Mucosa of descending colon (tissue), 3 donors: ENCODE data around the gene YIF1A. TPM values are rescaled to one million over a fixed set of nuclear protein-coding genes. Genes with fewer than 3 reads are reported as not detected.

Experiments used
- ATAC-seq: fragments of 200-7000 bp; cut with Tn5 transposase; one replicate; pipeline ENCODE4 v1.9.1; 2020; ENCODE audit warnings: mild to moderate bottlenecking, moderate library complexity
- DNase-seq, 3 donors: peaks; one replicate each; pipeline ENCODE4 v3.0.0-alpha.2; 2020
- H3K36me3 ChIP-seq: fragments of 200-600 bp; one replicate; pipeline ENCODE4 v1.8.0; 2021; ENCODE audit warnings: low read depth, mild to moderate bottlenecking
- H3K4me1 ChIP-seq: fragments of 200-600 bp; one replicate; pipeline ENCODE4 v1.8.0; 2021; ENCODE audit warnings: low read depth, mild to moderate bottlenecking
- H3K4me3 ChIP-seq: fragments of 200-600 bp; one replicate; pipeline ENCODE4 v1.8.0; 2021; ENCODE audit warnings: mild to moderate bottlenecking
- H3K9me3 ChIP-seq: fragments of 200-600 bp; one replicate; pipeline ENCODE4 v1.8.0; 2021; ENCODE audit warnings: mild to moderate bottlenecking
- intact Hi-C, 2 donors: fragments of 100-400 bp; cut with DNase I in 1 of 2; cut with micrococcal nuclease in 1 of 2; formaldehyde crosslinking; loops; one replicate each; pipeline versions ENCODE4 v1.11.0 to v1.11.1; 2022; cut with DNase I, micrococcal nuclease
- total RNA-seq, 3 donors: library from RNA; stranded (reverse); fragmentation: NEBNext Ultra II Directional in 2 of 3; extraction: Animal tissue kit (Norgen Biotek cat#: 25700) in 2 of 3; gene quantifications; one replicate each; pipeline versions ENCODE4 v1.2.1 to v1.2.4, GENCODE V29; 2021 to 2023
- TF ChIP-seq, protein P1 (sequence below): fragments of 200-600 bp; IDR thresholded peaks from one replicate; pipeline ENCODE4 v1.8.0; 2022; ENCODE audit warnings: antibody characterized with exemption, mild to moderate bottlenecking
- donor health status: DM: no; HTN: no; CAD: no; lungs with moderate emphysema.
- donor health status: DM: no; HTN: no; CAD: no.
- donor health status: DM: no; HTN: yes; CAD: no.

YIF1A gene
- total RNA-seq, 3 donors from 2014 or later = 66.1 to 93.5 (median 77.9) TPM

DNA sequence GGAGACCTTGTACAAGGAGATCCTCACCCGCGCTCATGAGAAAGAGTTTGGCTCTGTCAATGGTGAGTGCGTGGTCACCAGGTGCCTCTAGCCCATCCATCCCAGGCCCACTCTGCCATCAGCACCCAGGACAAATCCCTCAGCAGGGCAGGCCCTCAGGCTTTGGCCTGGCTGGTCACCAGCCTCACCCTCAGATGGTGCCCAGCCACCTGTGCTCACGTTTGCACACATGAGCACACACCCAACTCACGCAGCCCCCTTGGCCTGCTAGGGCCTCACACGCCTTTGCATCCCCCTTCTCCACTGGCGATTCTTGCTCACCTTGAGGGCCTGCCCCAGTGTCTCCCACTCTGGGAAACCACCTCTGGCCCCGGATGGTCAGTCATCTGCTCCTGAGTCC lies 24.6 kb downstream of the YIF1A start:
- intact Hi-C loops = no loop called here

DNA sequence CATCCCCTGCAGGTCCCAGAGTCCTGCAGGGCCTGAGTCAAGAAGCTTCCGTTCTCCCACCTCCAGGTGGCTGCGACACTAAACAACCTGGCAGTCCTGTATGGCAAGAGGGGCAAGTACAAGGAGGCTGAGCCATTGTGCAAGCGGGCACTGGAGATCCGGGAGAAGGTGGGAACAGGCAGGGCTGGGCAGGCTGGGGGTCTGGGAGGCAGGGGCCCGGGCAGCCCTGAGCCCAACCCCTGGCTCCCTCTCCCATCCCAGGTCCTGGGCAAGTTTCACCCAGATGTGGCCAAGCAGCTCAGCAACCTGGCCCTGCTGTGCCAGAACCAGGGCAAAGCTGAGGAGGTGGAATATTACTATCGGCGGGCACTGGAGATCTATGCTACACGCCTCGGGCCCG lies 25.2 kb downstream of the YIF1A start:
- no peak for ATAC-seq
- TF ChIP-seq, protein P1, sequence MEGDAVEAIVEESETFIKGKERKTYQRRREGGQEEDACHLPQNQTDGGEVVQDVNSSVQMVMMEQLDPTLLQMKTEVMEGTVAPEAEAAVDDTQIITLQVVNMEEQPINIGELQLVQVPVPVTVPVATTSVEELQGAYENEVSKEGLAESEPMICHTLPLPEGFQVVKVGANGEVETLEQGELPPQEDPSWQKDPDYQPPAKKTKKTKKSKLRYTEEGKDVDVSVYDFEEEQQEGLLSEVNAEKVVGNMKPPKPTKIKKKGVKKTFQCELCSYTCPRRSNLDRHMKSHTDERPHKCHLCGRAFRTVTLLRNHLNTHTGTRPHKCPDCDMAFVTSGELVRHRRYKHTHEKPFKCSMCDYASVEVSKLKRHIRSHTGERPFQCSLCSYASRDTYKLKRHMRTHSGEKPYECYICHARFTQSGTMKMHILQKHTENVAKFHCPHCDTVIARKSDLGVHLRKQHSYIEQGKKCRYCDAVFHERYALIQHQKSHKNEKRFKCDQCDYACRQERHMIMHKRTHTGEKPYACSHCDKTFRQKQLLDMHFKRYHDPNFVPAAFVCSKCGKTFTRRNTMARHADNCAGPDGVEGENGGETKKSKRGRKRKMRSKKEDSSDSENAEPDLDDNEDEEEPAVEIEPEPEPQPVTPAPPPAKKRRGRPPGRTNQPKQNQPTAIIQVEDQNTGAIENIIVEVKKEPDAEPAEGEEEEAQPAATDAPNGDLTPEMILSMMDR = no peak

More for the DNA sequence above, 24.6 kb downstream of the YIF1A start:
- ATAC-seq = no peak
- TF ChIP-seq, protein P1 = no peak
- Histone ChIP-seq H3K4me1 (peaks cover 7% of the 10 kb centered on the region), H3K36me3 (peaks cover 3% of the 10 kb centered on the region), H3K4me3 (no peak overlapping the region), H3K9me3 (no peaks in the 10 kb centered on the region)
- no peak for DNase-seq

DNA sequence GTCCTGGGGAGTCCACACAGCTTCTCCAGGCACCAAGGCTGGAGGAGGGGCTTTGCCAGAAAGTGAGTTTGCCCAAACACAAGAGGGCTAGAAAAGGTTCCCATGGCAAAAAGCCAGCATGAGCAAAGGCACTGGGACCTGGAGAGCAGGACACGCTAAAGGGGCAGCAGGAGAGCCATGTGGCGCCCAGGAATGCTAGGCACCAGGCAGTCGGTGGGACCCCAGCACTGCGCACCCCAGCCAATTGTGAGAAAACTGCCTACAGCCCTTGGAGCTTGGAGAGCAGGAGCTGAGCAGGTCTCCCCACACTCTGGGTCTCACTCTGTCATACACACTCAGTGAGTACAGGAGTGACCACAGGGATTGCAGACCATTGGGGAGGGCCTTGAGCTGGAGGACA lies 25.7 kb downstream of the YIF1A start:
- Histone ChIP-seq H3K36me3 (peaks cover under 1% of the 10 kb centered on the region), H3K9me3 (no peaks in the 10 kb centered on the region), H3K4me3 (no peak overlapping the region), H3K4me1 (peaks cover 14% of the 10 kb centered on the region)
- intact Hi-C loops = no loop called here
- TF ChIP-seq, protein P1 = no peak
- ATAC-seq (no peak), DNase-seq (no peak)

More for the DNA sequence above, 25.2 kb downstream of the YIF1A start:
- Histone ChIP-seq H3K9me3 (no peaks in the 10 kb centered on the region), H3K4me3 (no peak overlapping the region), H3K4me1 (peaks cover 9% of the 10 kb centered on the region), H3K36me3 (peaks cover 3% of the 10 kb centered on the region)
- no peak for DNase-seq
- intact Hi-C loops = no loop called here

DNA sequence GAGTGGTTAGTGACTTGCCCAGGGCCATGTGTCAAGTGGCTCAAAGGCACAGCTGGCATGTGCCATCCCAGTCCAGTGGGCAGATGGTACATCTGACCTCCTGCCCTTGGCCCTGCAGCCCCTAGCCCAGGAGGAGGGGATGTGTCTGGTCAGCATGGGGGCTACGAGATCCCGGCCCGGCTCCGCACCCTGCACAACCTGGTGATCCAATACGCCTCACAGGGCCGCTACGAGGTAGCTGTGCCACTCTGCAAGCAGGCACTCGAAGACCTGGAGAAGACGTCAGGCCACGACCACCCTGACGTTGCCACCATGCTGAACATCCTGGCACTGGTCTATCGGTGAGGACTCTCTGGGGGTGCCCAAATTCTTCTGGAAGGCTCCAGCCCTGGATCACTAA lies 26.2 kb downstream of the YIF1A start:
- H3K36me3 ChIP-seq = no peaks in the 10 kb centered on the region
- TF ChIP-seq, protein P1 = no peak
- no peaks in the 10 kb centered on the region for H3K9me3 ChIP-seq
- no peak for DNase-seq
- ATAC-seq = no peak
- peaks cover 14% of the 10 kb centered on the region for H3K4me1 ChIP-seq
- no peak overlapping the region for H3K4me3 ChIP-seq
- intact Hi-C loops = no loop called here

DNA sequence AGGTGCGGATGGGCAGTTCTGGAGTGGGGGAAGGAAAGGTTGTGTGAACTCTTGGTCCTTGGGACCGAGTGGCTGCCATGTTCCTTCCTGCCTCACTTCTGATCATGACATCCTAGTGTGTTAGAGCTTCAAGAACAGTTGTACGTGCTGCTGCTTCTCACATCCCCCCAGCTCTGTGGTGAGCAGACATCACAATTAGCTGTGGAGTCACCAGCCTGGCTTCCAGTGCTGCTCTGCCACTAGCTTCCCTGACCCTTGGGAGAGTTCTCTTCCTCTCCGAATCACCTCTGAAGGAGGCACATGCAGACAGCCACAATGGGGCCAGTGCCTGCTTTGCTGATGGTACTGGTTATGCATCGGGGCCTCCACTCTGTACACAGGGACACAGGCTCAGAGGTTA lies 26.8 kb downstream of the YIF1A start:
- Histone ChIP-seq H3K9me3 (no peaks in the 10 kb centered on the region), H3K4me1 (peaks cover 16% of the 10 kb centered on the region), H3K36me3 (no peaks in the 10 kb centered on the region), H3K4me3 (no peak overlapping the region)
- no peak for DNase-seq
- TF ChIP-seq, protein P1 = no peak
- no peak for ATAC-seq
- intact Hi-C loops = no loop called here

DNA sequence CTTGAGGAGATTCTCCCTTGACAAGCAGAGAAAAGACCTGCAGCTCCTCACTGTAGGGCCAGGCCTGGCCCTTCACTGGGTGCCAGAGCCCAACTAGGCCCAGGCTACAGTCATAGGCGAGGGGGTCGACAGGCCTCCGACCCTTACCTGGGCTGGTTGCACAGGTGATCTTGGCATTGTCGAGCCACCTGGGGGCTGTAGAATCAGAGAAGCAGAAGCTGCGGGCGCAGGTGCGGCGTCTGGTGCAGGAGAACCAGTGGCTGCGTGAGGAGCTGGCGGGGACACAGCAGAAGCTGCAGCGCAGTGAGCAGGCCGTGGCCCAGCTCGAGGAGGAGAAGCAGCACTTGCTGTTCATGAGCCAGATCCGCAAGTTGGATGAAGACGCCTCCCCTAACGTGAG lies 27.4 kb downstream of the YIF1A start:
- TF ChIP-seq, protein P1 = no peak
- Histone ChIP-seq H3K4me3 (no peak overlapping the region), H3K4me1 (peaks cover 15% of the 10 kb centered on the region), H3K36me3 (no peaks in the 10 kb centered on the region), H3K9me3 (no peaks in the 10 kb centered on the region)
- ATAC-seq (no peak), DNase-seq (no peak)
- intact Hi-C loops = no loop called here
